Mesendoderm (in vitro differentiated cells): Measurements from ENCODE around the gene SH3GL1. TPM values are rescaled to one million over a fixed set of nuclear protein-coding genes. Genes with fewer than 3 reads are reported as not detected.

Experiments
- DNase-seq: peaks from one replicate; pipeline ENCODE4 v3.0.0; 2013
- H2AK5ac ChIP-seq: 2 replicates; pipeline ENCODE4 v1.6.1; 2013; ENCODE audit warnings: low read length, inconsistent platforms
- H2BK120ac ChIP-seq: 2 replicates; pipeline ENCODE4 v1.6.1; 2013; ENCODE audit warnings: low read depth, mild to moderate bottlenecking, low read length, moderate library complexity, mixed read lengths
- H2BK15ac ChIP-seq: replicated peaks from 2 replicates; pipeline ENCODE4 v1.6.1; 2013; ENCODE audit warnings: low read depth, mild to moderate bottlenecking, moderate library complexity
- H2BK5ac ChIP-seq: 2 replicates; pipeline ENCODE4 v1.6.1; 2013; ENCODE audit warnings: low read length, inconsistent platforms
- H3K18ac ChIP-seq: 2 replicates; pipeline ENCODE4 v1.6.1; 2013; ENCODE audit warnings: mild to moderate bottlenecking, low read length, mixed read lengths
- H3K23ac ChIP-seq: one replicate; pipeline ENCODE4 v1.6.1; 2013; ENCODE audit warnings: low read length
- H3K27ac ChIP-seq: 2 replicates; pipeline ENCODE4 v1.5.1; 2013; ENCODE audit warnings: low read depth, mild to moderate bottlenecking, inconsistent platforms, low read length, moderate library complexity
- H3K27me3 ChIP-seq: 2 replicates; pipeline ENCODE4 v1.6.1; 2013; ENCODE audit warnings: low read length, control low read depth, mild to moderate bottlenecking, inconsistent platforms; ENCODE audit not compliant: insufficient read depth, poor library complexity
- H3K36me3 ChIP-seq: 2 replicates; pipeline ENCODE4 v1.6.1; 2013; ENCODE audit warnings: low read length, inconsistent platforms; ENCODE audit not compliant: control insufficient read depth, insufficient read depth
- H3K4ac ChIP-seq: one replicate; pipeline ENCODE4 v1.6.1; 2013; ENCODE audit warnings: low read depth, mild to moderate bottlenecking, low read length, moderate library complexity
- H3K4me1 ChIP-seq: 2 replicates; pipeline ENCODE4 v1.6.1; 2013; ENCODE audit warnings: low read depth, low read length, inconsistent platforms; ENCODE audit not compliant: control insufficient read depth
- H3K4me2 ChIP-seq: 2 replicates; pipeline ENCODE4 v1.6.1; 2013; ENCODE audit warnings: low read length
- H3K4me3 ChIP-seq: 2 replicates; pipeline ENCODE4 v1.5.1; 2013; ENCODE audit warnings: mild to moderate bottlenecking, low read length
- H3K56ac ChIP-seq: one replicate; pipeline ENCODE4 v1.6.1; 2013; ENCODE audit warnings: low read length
- H3K79me1 ChIP-seq: 2 replicates; pipeline ENCODE4 v1.6.1; 2013; ENCODE audit warnings: low read length, inconsistent platforms
- H3K79me2 ChIP-seq: 2 replicates; pipeline ENCODE4 v1.6.1; 2013; ENCODE audit warnings: mild to moderate bottlenecking, low read length; ENCODE audit not compliant: control insufficient read depth, insufficient read depth
- H3K9ac ChIP-seq: 2 replicates; pipeline ENCODE4 v1.6.1; 2013; ENCODE audit warnings: low read length, inconsistent platforms
- H4K5ac ChIP-seq: one replicate; pipeline ENCODE4 v1.6.1; 2013; ENCODE audit warnings: low read length
- H4K8ac ChIP-seq: one replicate; pipeline ENCODE4 v1.6.1; 2013; ENCODE audit warnings: low read depth, mild to moderate bottlenecking, control low read depth, low read length, moderate library complexity
- WGBS: extraction: QIAGEN DNeasy Blood & Tissue Kit; methylation state at CpG from one replicate; pipeline ENCODE4 v1.1.7; 2013; ENCODE audit warnings: low lambda C conversion rate, missing lambda C conversion rate; ENCODE audit not compliant: insufficient coverage; ENCODE audit errors: extremely low coverage; 5-methylcytosine and 5-hydroxymethylcytosine counted together
- small RNA-seq: library from polyadenylated mRNA; stranded (forward); fragments of <200 nt; extraction: miRNeasy Mini kit (QIAGEN cat#:217004); gene quantifications from one replicate; pipeline ENCODE3, GENCODE V24; 2013; ENCODE audit not compliant: insufficient read depth

The SH3GL1 gene

DNA sequence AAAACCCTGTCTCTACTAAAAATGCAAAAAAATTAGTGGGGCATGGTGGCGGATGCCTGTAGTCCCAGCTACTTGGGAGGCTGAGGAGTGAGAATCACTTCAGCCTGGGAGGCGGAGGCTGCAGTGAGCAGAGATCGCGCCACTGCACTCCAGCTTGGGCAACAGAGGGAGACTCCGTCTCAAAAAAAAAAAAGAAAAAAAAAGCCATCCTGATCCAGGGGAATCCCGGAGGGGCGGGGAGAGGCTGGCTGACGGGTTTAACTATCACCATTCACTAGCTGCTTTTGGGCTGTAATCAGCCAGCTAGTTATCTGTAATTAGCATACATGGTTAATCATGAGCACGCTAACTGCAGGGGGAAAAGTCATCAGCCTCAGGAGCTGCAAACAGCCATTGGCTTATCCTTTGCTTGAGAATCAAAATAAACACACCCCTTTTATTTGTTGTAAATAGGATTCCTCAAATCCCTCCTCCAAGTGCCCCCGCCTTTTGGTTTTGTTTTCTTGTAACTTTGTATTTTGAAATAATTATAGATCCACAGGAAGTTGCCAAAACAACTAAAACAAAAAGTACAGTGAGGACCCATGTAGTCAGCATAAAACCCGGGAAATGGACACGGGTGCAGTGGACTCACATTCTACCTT lies 86.4 kb downstream of the SH3GL1 start:
- no CpG with 5 or more reads among the region's 12 CpGs for WGBS
- H2BK15ac ChIP-seq: no peak overlapping the region
- peaks cover 2% of the 10 kb centered on the region for H3K36me3 ChIP-seq

More for the DNA sequence above, 86.4 kb downstream of the SH3GL1 start:
- no peak for DNase-seq
- Histone ChIP-seq H3K27ac (no peak overlapping the region), H3K4me3 (no peak overlapping the region), H3K79me2 (no peaks in the 10 kb centered on the region), H4K5ac (no peak overlapping the region), H3K18ac (no peak overlapping the region), H3K4me2 (no peak overlapping the region), H3K4ac (no peak overlapping the region), H3K79me1 (no peaks in the 10 kb centered on the region), H3K56ac (no peak overlapping the region), H2AK5ac (no peak overlapping the region), H3K4me1 (no peaks in the 10 kb centered on the region), H2BK120ac (no peak overlapping the region), H3K23ac (no peak overlapping the region), H2BK5ac (no peak overlapping the region), H3K27me3 (no peaks in the 10 kb centered on the region), H4K8ac (no peak overlapping the region), H3K9ac (no peak overlapping the region)

Small RNA genes lying within 50 kb of the gene (small RNA-seq; reads per million reads assigned to genes)
- not detected for gene MIR4746
